Raji (cell line): ENCODE measurements around the gene CDK19.

ENCODE experiments used
- POLR2A ChIP-seq: IDR thresholded peaks from 2 replicates; pipeline ENCODE4 v1.6.1; 2011; ENCODE audit warnings: low read depth, low read length, control low read depth; ENCODE audit not compliant: insufficient read depth

CDK19 gene

GRCh38 chr6:110786271-110786670, 29.0 kb downstream of the CDK19 start:
- no peak for TF ChIP-seq POLR2A

DNA sequence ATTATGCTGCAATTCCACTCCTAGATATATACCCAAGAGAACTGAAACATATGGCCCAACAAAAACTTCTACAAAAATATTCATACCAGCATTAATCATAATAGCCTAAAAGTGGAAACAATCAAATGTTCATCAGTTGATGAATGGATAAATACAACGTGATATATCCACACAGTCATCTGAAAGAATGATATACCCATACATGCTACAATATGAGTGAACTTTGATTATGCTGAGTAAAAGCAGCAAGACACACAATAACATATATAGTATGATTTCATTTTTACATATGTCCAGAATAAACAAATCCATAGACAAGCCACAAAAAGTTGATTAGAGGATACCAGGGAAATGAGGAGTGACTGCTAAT, 30.7 kb downstream of the CDK19 start:
- no peak for TF ChIP-seq POLR2A

- TF ChIP-seq POLR2A, result no peak
Measured at GRCh38 chr6:110781522-110782214, 33.6 kb downstream of the CDK19 start.

GRCh38 chr6:110778333-110778732, 36.9 kb downstream of the CDK19 start:
- TF ChIP-seq POLR2A, result no peak

GRCh38 chr6:110777636-110778035, 37.6 kb downstream of the CDK19 start:
- TF ChIP-seq POLR2A, result no peak

DNA sequence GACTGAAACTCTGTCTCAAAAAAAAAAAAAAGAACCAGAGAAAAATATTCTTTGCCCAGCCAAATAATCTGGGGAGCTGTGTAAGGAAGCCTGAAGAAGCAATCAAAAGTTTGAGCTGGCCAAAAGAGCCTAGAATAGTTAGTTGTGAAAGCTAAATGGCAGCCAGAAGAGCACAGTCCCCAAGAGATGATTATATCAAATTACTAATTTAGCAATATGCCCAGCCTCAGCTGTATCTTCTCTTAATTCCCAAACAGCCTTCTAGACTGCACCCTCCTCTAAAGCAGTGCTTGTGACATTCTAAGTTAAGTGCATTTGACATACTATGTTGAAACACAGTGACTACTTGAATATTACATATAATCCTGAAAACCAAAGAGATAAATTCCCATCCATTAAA, 38.9 kb downstream of the CDK19 start:
- TF ChIP-seq POLR2A, result no peak

GRCh38 chr6:110769923-110770322, 45.3 kb downstream of the CDK19 start:
- TF ChIP-seq POLR2A, result no peak

- TF ChIP-seq POLR2A, result no peak
Measured at GRCh38 chr6:110768057-110768456, 47.2 kb downstream of the CDK19 start.

DNA sequence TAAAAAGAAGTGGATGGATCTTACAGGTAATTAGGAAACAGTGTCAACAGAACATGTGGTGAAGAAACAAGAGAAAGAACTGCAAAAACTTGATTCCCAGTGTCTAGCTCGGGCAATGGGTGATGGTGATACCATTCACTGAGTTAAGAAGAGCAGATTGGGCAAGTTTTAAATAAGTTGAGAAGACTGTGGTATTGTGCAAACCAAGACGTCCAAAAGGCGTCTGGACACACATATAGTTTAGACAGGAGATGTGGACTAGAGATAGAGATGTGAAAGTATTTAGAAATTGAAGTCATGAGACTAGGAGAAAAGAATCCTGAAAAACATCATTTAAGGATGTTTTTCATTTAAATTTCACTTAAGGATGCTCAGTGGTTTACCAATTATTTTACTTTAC, 53.9 kb downstream of the CDK19 start:
- no peak for TF ChIP-seq POLR2A

DNA sequence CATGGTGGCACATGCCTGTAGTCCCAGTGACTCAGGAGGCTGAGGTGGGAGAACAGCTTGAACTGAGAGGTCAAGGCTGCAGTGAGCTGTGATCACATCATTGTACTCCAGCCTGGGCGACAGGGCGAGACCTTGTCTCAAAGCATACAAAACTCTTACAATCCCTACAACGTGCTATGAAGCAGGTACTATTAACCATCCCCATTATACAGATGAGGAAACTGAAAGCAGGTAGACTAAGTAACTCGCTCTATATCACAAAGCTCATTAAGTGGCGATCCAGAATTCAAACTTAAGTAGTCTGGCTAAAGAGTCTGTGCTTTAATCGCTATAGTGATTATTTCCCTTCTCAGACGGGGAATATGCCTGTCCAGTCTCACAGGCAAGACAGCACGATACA, 54.7 kb downstream of the CDK19 start:
- TF ChIP-seq POLR2A, result no peak

DNA sequence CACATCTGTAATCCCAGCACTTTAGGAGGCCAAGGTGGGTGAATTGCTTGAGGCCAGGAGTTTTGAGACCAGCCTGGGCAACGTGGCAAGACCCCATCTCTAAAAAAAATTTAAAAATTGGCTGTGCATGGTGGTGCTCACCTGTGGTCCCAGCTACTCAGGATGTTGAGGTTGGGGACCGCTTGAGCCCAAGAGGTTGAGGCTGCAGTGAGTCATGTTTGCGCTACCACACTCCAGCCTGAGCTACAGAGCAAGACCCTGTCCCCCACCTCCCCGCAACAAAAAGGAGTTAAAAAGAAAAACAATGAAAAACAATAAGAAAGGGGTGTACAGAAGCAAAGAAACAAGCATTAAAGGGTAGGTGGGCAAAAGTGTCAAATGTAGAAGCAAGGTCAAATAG, 57.3 kb downstream of the CDK19 start:
- TF ChIP-seq POLR2A, result no peak

GRCh38 chr6:110756817-110757216, 58.5 kb downstream of the CDK19 start:
- TF ChIP-seq POLR2A, result no peak

- TF ChIP-seq POLR2A, result no peak
Measured at GRCh38 chr6:110755411-110755834, 59.8 kb downstream of the CDK19 start.

DNA sequence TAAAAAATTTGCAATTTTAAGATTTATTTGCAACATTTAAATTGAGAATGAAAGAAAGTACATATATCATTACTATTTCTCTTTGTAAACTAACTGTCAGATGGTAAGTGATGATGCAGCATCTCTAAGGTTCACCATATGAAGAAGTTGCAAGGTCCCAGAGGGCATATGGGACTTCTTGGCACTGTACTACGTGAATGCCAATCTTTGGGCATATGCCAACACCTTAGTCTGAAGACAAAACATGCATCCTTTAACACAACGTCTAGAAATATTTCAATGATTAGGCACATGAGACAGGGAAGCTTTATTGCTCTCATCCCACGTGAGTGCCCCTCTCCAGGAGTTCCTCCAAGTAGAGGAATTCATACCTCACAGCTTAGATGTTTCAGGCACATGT, 66.8 kb downstream of the CDK19 start:
- TF ChIP-seq POLR2A, result no peak

GRCh38 chr6:110746680-110747079, 68.6 kb downstream of the CDK19 start:
- no peak for TF ChIP-seq POLR2A

DNA sequence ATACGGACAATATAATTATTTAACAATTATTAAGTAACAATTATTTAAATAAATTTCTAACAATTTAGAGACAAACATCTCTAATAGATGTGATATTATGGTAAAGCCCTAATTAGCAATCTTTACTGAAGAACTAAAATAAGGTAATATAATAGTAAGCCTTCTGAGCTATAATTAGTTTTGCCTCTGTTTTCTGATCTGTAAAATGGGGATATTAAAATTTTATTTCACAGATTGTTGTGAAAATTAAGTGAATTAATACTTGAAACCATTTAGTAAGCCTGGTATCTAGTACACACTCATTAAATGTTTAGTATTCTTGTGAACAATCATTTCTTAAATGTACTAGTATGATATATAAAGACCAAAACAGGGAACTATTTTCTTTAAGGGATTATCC, 70.3 kb downstream of the CDK19 start:
- no peak for TF ChIP-seq POLR2A

DNA sequence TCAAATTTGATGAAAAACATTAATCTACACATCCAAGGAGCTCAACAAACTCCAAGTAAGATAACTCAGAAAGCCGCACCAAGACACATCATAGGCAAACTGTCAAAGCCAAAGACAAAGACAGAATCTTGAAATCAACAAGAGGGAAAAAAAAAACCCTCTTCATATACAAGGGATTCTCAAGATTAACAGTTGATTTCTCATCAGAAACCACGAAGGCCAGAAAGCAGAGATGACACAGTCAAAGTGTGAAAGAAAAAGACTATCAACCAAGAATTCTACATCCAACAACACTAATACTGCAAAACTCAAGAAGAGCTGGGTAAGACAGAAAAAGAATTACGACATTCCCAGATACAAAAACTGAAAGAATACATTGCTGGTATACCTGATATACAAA, 73.8 kb downstream of the CDK19 start:
- no peak for TF ChIP-seq POLR2A
